Liver (tissue), 9 donors: Measurements from ENCODE around the gene SLC4A5. TPM values are rescaled to one million over a fixed set of nuclear protein-coding genes. Genes with fewer than 3 reads are reported as not detected.
"Not testable (repeated sequence)": the region's sequence is repeated elsewhere in the genome, so short reads cannot be mapped to it uniquely, and the experiment has no call there.

Experiments
- DNase-seq: peaks from one replicate; pipeline ENCODE4 v3.0.0-alpha.2; 2017; ENCODE audit warnings: low spot score
- H3K27ac ChIP-seq, 2 donors: one replicate each; pipeline ENCODE4 v1.7.0; 2013; ENCODE audit warnings: inconsistent platforms in 2 of 2, low read length in 2 of 2, control low read depth in 1 of 2, low read depth in 1 of 2, mild to moderate bottlenecking in 1 of 2
- H3K27me3 ChIP-seq, 4 donors: one replicate each; pipeline versions ENCODE4 v1.6.1 to v1.7.0; 2013; ENCODE audit warnings: low read length in 3 of 4, inconsistent platforms in 1 of 4, mild to moderate bottlenecking in 1 of 4, moderate library complexity in 1 of 4; ENCODE audit not compliant: control insufficient read depth in 4 of 4, insufficient read depth in 4 of 4
- H3K36me3 ChIP-seq, 4 donors: one replicate each; pipeline versions ENCODE4 v1.6.1 to v1.7.0; 2013; ENCODE audit warnings: low read length in 3 of 4, mild to moderate bottlenecking in 3 of 4, low read depth in 1 of 4, moderate library complexity in 1 of 4; ENCODE audit not compliant: control insufficient read depth in 4 of 4, insufficient read depth in 3 of 4
- H3K4me1 ChIP-seq, 4 donors: one replicate each; pipeline versions ENCODE4 v1.6.1 to v1.7.0; 2013; ENCODE audit warnings: low read length in 3 of 4, mild to moderate bottlenecking in 3 of 4, moderate library complexity in 1 of 4; ENCODE audit not compliant: control insufficient read depth in 4 of 4, insufficient read depth in 4 of 4
- H3K4me3 ChIP-seq, 3 donors: one replicate each; pipeline versions ENCODE4 v1.6.1 to v1.7.0; 2013; ENCODE audit warnings: low read length in 3 of 3, control low read depth in 1 of 3, low read depth in 1 of 3, mild to moderate bottlenecking in 1 of 3
- H3K9ac ChIP-seq, 2 donors: one replicate each; pipeline ENCODE4 v1.7.0; 2013; ENCODE audit warnings: low read length in 2 of 2, mild to moderate bottlenecking in 2 of 2, moderate library complexity in 2 of 2, control low read depth in 1 of 2, low read depth in 1 of 2
- H3K9me3 ChIP-seq, 4 donors: one replicate each; pipeline versions ENCODE4 v1.6.1 to v1.7.0; 2013; ENCODE audit warnings: low read length in 3 of 4; ENCODE audit not compliant: control insufficient read depth in 4 of 4
- EGR1 ChIP-seq, 2 donors: IDR thresholded peaks; 2 replicates each; pipeline ENCODE4 v1.6.1; 2016 to 2018; ENCODE audit warnings: antibody characterized with exemption in 2 of 2, low read depth in 2 of 2
- FOXA1 ChIP-seq: IDR thresholded peaks from 2 replicates; pipeline ENCODE4 v1.6.1; 2016; ENCODE audit warnings: antibody characterized with exemption
- FOXA2 ChIP-seq: IDR thresholded peaks from 2 replicates; pipeline ENCODE4 v1.6.1; 2016; ENCODE audit warnings: antibody characterized with exemption
- GABPA ChIP-seq, 2 donors: IDR thresholded peaks in 1 of 2; conservative IDR thresholded peaks in 1 of 2; 2 replicates each; pipeline ENCODE4 v1.6.1; 2016; ENCODE audit warnings: antibody characterized with exemption in 2 of 2, mild to moderate bottlenecking in 1 of 2, moderate library complexity in 1 of 2
- HNF4A ChIP-seq, 2 donors: conservative IDR thresholded peaks; 2 replicates each; pipeline ENCODE4 v1.6.1; 2016; ENCODE audit warnings: antibody characterized with exemption in 2 of 2, mild to moderate bottlenecking in 2 of 2
- HNF4G ChIP-seq: IDR thresholded peaks from 2 replicates; pipeline ENCODE4 v1.6.1; 2016; ENCODE audit warnings: antibody characterized with exemption
- JUND ChIP-seq, 2 donors: IDR thresholded peaks; 2 replicates each; pipeline ENCODE4 v1.6.1; 2016; ENCODE audit warnings: antibody characterized with exemption in 2 of 2
- RAD21 ChIP-seq, 2 donors: IDR thresholded peaks; 2 replicates each; pipeline ENCODE4 v1.6.1; 2016; ENCODE audit warnings: antibody characterized with exemption in 2 of 2, mild to moderate bottlenecking in 2 of 2
- RXRA ChIP-seq, 2 donors: IDR thresholded peaks; 2 replicates each; pipeline ENCODE4 v1.6.1; 2017 to 2018; ENCODE audit warnings: antibody characterized with exemption in 2 of 2, mild to moderate bottlenecking in 1 of 2
- SP1 ChIP-seq: IDR thresholded peaks from 2 replicates; pipeline ENCODE4 v1.6.1; 2018; ENCODE audit warnings: antibody characterized with exemption, mild to moderate bottlenecking
- TAF1 ChIP-seq: conservative IDR thresholded peaks from 2 replicates; pipeline ENCODE4 v1.6.1; 2016; ENCODE audit warnings: antibody characterized with exemption, mild to moderate bottlenecking
- YY1 ChIP-seq: IDR thresholded peaks from 2 replicates; pipeline ENCODE4 v1.6.1; 2016; ENCODE audit warnings: antibody characterized with exemption, mild to moderate bottlenecking
- WGBS: extraction: QIAGEN DNeasy Blood & Tissue Kit; methylation state at CpG from one replicate; pipeline ENCODE4 v1.1.7; 2013; 5-methylcytosine and 5-hydroxymethylcytosine counted together
- polyA plus RNA-seq, 2 donors: library from polyadenylated mRNA; stranded (reverse) in 1 of 2; unstranded in 1 of 2; fragments of 200-250 nt in 1 of 2; fragments of >200 nt in 1 of 2; fragmentation: Nextera tagmentation in 1 of 2; extraction: Ambion mirVana in 1 of 2; gene quantifications; one replicate each; pipeline versions ENCODE4 v1.2.1 to v1.2.3, GENCODE V29; 2013 to 2015
- total RNA-seq, 2 donors: library from RNA; depleted of rRNA; stranded (reverse); fragments of >200 nt; gene quantifications; one replicate each; pipeline ENCODE4 v1.2.3, GENCODE V29; 2014
- TF ChIP-seq, protein P1 (sequence below): IDR thresholded peaks from 2 replicates; pipeline ENCODE4 v1.6.1; 2016; ENCODE audit warnings: antibody characterized with exemption
- TF ChIP-seq, protein P2 (sequence below): IDR thresholded peaks from 2 replicates; pipeline ENCODE4 v1.6.1; 2016; ENCODE audit warnings: antibody characterized with exemption
- TF ChIP-seq, protein P3 (sequence below): IDR thresholded peaks from 2 replicates; pipeline ENCODE4 v1.6.1; 2016; ENCODE audit warnings: antibody characterized with exemption, mild to moderate bottlenecking
- TF ChIP-seq, protein P4 (sequence below): IDR thresholded peaks from 2 replicates; pipeline ENCODE4 v1.6.1; 2016; ENCODE audit warnings: antibody characterized with exemption
- TF ChIP-seq, protein P5 (sequence below): fragments of 150-350 bp; IDR thresholded peaks from 2 replicates; pipeline ENCODE4 v1.5.1; 2017; ENCODE audit warnings: improper control_type of control experiment, low read depth, low read length; ENCODE audit not compliant: missing input control
- donor health status: healthy.
- donor health status: healthy.
- donor health status: healthy.
- donor health status: healthy.
- donor health status: healthy.

SLC4A5 gene
- total and polyA plus RNA-seq, 4 donors, result 0.12 to 0.50 (median 0.29) TPM

DNA sequence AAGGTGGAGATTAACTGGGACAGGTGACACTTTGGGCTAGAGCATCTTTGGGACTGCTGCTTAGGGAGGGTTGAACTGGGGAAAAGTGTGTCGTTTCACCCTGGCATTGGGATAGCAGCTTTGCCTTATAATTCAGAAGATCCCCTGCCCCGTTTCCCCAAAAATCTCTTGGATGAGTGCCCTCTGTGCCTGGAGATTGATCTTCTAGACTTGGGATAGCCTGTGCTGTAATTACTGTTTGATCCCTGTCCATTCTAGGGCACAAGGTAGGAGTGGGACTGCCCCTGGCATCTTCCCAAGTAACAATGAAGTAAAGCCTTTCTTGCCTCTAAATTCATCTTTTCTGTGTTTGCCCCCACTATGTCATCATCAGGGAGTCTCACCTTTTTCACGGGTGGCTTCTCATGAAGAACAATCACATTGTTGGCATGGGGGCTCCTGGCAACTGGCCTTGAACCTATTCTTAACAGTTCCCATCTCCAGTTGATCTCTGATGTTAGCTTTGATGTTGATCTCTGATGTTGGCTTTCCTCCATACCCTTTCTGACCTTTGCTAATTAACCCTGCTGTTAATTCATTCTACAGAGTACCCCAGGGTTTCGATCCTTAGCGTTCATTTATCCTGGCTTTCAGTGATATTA, 123.2 kb downstream of the SLC4A5 start:
- no peak for TF ChIP-seq FOXA1
- no peak for TF ChIP-seq HNF4G
- TF ChIP-seq, protein P1, sequence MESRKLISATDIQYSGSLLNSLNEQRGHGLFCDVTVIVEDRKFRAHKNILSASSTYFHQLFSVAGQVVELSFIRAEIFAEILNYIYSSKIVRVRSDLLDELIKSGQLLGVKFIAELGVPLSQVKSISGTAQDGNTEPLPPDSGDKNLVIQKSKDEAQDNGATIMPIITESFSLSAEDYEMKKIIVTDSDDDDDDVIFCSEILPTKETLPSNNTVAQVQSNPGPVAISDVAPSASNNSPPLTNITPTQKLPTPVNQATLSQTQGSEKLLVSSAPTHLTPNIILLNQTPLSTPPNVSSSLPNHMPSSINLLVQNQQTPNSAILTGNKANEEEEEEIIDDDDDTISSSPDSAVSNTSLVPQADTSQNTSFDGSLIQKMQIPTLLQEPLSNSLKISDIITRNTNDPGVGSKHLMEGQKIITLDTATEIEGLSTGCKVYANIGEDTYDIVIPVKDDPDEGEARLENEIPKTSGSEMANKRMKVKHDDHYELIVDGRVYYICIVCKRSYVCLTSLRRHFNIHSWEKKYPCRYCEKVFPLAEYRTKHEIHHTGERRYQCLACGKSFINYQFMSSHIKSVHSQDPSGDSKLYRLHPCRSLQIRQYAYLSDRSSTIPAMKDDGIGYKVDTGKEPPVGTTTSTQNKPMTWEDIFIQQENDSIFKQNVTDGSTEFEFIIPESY, result no peak
- TF ChIP-seq EGR1 (IDR thresholded peaks at IDR 0.05; ENCODE audit: low read depth in 2 of 2), result no peak
- no peak for TF ChIP-seq JUND (IDR thresholded peaks at IDR 0.05)
- TF ChIP-seq SP1, result no peak
- TF ChIP-seq GABPA (IDR thresholded peaks at IDR 0.05 in 1 of 2, conservative IDR thresholded peaks at IDR 0.05 in 1 of 2), result no peak
- TF ChIP-seq, protein P2, sequence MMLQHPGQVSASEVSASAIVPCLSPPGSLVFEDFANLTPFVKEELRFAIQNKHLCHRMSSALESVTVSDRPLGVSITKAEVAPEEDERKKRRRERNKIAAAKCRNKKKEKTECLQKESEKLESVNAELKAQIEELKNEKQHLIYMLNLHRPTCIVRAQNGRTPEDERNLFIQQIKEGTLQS, result no peak
- 93% methylated on average over 5 of the region's 5 CpGs for WGBS

DNA sequence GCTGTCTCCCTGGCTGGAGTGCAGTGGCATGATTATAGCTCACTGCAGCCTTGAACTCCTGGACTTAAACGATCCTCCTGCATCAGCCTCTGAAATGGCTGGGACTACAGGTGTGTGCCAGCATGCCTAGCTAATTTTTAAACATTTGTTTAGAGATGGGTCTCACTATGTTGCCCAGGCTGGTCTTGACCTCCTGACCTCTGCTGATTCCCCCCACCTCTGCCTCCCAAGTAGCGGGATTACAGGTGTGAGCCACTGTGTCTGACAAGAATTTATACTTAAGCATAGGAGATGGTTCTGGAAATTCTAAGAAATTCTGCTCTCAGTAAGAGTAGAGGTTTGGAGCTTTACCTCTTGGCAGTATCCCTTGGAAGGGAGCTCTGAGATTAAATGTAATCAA, 126.6 kb downstream of the SLC4A5 start:
- no peak overlapping the region for H3K9ac ChIP-seq
- H3K36me3 ChIP-seq, result peaks cover 0 to 3% (median 0%) of the 10 kb centered on the region in 4 donors
- no peaks in the 10 kb centered on the region for H3K4me1 ChIP-seq
- no peaks in the 10 kb centered on the region for H3K9me3 ChIP-seq
- WGBS, result 75% methylated on average over 2 of the region's 2 CpGs
- TF ChIP-seq RXRA (IDR thresholded peaks at IDR 0.05) (no peak), EGR1 (IDR thresholded peaks at IDR 0.05; ENCODE audit: low read depth in 2 of 2) (no peak), HNF4A (conservative IDR thresholded peaks at IDR 0.05) (no peak), TAF1 (no peak), FOXA1 (no peak), FOXA2 (no peak), HNF4G (no peak), JUND (IDR thresholded peaks at IDR 0.05) (no peak), RAD21 (IDR thresholded peaks at IDR 0.05) (no peak), SP1 (no peak), YY1 (no peak), GABPA (IDR thresholded peaks at IDR 0.05 in 1 of 2, conservative IDR thresholded peaks at IDR 0.05 in 1 of 2) (no peak)
- TF ChIP-seq, protein P3, sequence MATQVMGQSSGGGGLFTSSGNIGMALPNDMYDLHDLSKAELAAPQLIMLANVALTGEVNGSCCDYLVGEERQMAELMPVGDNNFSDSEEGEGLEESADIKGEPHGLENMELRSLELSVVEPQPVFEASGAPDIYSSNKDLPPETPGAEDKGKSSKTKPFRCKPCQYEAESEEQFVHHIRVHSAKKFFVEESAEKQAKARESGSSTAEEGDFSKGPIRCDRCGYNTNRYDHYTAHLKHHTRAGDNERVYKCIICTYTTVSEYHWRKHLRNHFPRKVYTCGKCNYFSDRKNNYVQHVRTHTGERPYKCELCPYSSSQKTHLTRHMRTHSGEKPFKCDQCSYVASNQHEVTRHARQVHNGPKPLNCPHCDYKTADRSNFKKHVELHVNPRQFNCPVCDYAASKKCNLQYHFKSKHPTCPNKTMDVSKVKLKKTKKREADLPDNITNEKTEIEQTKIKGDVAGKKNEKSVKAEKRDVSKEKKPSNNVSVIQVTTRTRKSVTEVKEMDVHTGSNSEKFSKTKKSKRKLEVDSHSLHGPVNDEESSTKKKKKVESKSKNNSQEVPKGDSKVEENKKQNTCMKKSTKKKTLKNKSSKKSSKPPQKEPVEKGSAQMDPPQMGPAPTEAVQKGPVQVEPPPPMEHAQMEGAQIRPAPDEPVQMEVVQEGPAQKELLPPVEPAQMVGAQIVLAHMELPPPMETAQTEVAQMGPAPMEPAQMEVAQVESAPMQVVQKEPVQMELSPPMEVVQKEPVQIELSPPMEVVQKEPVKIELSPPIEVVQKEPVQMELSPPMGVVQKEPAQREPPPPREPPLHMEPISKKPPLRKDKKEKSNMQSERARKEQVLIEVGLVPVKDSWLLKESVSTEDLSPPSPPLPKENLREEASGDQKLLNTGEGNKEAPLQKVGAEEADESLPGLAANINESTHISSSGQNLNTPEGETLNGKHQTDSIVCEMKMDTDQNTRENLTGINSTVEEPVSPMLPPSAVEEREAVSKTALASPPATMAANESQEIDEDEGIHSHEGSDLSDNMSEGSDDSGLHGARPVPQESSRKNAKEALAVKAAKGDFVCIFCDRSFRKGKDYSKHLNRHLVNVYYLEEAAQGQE, result no peak
- TF ChIP-seq, protein P1, result no peak
- TF ChIP-seq, protein P4, sequence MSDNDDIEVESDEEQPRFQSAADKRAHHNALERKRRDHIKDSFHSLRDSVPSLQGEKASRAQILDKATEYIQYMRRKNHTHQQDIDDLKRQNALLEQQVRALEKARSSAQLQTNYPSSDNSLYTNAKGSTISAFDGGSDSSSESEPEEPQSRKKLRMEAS, result no peak
- TF ChIP-seq, protein P2, result no peak
- TF ChIP-seq, protein P5, sequence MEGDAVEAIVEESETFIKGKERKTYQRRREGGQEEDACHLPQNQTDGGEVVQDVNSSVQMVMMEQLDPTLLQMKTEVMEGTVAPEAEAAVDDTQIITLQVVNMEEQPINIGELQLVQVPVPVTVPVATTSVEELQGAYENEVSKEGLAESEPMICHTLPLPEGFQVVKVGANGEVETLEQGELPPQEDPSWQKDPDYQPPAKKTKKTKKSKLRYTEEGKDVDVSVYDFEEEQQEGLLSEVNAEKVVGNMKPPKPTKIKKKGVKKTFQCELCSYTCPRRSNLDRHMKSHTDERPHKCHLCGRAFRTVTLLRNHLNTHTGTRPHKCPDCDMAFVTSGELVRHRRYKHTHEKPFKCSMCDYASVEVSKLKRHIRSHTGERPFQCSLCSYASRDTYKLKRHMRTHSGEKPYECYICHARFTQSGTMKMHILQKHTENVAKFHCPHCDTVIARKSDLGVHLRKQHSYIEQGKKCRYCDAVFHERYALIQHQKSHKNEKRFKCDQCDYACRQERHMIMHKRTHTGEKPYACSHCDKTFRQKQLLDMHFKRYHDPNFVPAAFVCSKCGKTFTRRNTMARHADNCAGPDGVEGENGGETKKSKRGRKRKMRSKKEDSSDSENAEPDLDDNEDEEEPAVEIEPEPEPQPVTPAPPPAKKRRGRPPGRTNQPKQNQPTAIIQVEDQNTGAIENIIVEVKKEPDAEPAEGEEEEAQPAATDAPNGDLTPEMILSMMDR, result no peak
- H3K4me3 ChIP-seq, result no peak overlapping the region
- DNase-seq, result no peak
- H3K27ac ChIP-seq, result no peak overlapping the region
- H3K27me3 ChIP-seq, result no peaks in the 10 kb centered on the region

More for the DNA sequence above, 123.2 kb downstream of the SLC4A5 start:
- H3K4me1 ChIP-seq, result no peaks in the 10 kb centered on the region
- no peak for DNase-seq
- no peak overlapping the region for H3K27ac ChIP-seq
- no peaks in the 10 kb centered on the region for H3K27me3 ChIP-seq
- H3K36me3 ChIP-seq, result peaks cover 0 to 2% (median 0%) of the 10 kb centered on the region in 4 donors
- H3K9me3 ChIP-seq, result no peaks in the 10 kb centered on the region
- H3K4me3 ChIP-seq, result no peak overlapping the region
- H3K9ac ChIP-seq, result no peak overlapping the region

DNA sequence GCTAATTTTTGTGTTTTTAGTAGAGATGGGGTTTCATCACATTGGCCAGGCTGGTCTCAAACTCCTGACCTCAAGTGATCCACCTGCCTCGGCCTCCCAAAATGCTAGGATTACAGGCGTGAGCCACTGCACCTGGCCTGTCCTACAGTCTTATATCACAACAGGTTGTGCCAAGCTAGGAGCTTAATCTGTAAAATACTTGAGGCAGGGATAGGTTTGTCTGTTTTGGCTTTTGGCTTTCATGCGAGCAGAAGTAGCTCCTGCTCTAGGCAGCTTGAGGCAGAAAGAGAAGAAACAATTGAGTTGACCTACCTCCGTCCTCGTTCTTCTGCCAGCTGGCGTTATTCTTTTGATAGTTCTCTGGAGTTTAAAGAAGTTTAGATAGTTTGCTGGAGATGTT, 127.4 kb downstream of the SLC4A5 start:
- H3K36me3 ChIP-seq, H3K9me3 ChIP-seq: not testable (repeated sequence)

More for the DNA sequence above, 127.4 kb downstream of the SLC4A5 start:
- not testable (repeated sequence) for H3K4me1 ChIP-seq, DNase-seq, H3K27ac ChIP-seq, H3K4me3 ChIP-seq, H3K9ac ChIP-seq, H3K27me3 ChIP-seq
- WGBS, result 92% methylated on average over 6 of the region's 6 CpGs
